Measurements from ENCODE around the gene USP26.
A peak's percentile ranks its signal among the peaks of the same experiment; 100 is the strongest.
"Not testable (repeated sequence)": the region's sequence is repeated elsewhere in the genome, so short reads cannot be mapped to it uniquely, and the experiment has no call there.

USP26 gene

GRCh38 chrX:133097031-133097430 lies at the start of gene USP26:
USP26 (minus strand) TSS chrX:133097109; CDS start chrX:133028220, 68,889 bp downstream.
- DNase-seq, result no peak

DNA sequence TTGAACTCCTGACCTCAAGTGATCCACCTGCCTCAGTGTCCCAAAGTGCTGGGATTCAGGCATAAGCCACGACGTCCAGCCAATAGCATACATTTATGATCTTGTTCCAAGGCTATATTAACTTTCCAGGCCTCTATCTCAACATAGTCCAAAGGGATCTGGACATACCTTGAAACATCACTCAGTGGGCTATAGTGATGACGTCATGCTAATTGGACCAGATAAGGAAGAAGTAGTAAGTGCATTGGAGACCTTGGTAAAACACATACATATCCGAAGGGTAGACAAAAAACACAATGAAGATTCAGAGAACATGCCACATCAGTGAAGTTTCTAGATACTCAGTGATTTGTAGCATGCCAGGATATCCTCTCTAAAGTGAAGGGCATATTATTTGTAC lies 37.4 kb upstream of the USP26 start:
- DNase-seq, result no peak

DNA sequence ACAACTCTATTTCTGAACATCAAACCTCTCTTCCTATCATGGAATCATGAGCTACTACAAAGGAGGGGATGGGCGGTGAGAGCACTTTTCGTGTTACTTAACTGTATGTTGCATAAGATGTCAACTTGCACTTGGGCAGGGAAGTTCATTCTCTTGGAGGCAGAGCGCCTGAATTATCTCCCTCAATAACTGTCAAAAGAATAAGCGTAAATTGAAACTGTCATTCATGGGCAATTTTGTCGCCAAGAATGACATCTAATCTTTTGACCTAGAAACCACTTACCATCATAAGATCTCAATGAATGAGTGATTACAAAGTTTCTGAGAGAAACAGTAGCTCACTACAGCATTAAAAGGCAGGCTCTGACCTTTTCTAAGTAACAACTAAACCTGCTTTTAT lies 23.5 kb upstream of the USP26 start:
- DNase-seq, result no peak

- DNase-seq, result no peak
Observed at GRCh38 chrX:133094098-133094731, 2.7 kb downstream of the USP26 start.

DNA sequence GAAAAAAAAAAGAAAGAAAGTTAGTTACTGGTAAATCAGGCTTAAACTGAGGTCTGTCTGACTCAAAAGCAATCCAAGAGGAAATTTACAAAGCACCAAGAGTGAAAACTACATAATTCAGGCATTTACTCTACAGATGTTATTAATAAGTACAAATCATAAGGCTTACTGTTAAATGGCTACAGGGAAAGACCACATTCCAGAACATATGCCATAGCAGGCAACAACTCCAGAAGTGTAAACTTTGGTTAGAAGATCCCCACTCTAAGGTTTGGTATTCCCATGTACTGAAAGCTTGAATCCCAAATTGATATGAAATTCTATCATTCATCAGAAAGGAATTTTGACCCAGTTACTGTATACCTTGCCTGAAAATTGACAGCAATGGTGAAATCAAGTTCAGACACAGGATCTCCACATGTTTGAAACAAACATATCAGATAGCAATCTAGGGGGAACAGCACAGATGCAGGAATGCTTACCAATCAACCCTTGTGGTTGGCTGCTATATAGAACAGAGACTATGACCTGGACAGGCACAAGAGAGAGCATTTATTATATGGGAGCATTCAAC lies 6.6 kb downstream of the USP26 start:
- DNase-seq, result no peak

DNA sequence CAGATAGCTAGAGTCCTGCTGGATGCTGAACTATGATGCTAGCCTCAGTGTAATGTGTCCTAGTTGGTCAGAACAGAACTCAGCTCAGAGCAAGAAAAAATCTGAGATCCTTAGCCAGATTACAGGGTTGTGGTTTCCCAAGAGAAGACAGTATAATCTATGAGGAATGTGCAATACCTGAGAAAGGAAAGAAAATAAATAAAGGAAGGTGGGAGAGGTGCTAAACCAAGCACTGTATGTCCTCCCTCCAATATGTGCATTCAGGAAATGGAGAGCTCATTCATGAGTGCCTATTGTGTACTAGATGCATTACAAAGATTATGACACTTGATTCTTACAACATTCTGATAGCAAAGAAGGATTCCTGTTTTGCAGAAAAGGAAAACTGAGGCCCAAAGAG lies 7.5 kb downstream of the USP26 start:
- no peak for DNase-seq

DNA sequence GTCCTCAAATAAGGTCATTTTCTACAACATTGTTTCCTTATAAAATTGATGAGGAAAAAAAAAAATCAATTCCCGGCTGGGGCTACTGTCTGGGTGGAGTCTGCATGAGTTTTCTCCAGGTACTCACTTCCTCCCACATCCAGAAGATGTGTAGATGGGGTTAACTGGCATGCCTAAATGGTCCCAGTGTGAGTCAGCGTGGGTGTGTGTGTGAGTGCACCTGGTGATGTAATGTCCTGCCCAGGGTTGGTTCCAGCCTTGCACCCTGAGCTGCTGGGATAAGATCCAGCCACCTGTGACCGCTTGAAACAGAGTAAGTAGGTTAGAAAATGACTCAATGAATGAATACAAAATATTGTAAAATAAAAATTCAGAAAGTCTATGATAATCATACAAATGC lies 11.1 kb downstream of the USP26 start:
- DNase-seq, result no peak

DNA sequence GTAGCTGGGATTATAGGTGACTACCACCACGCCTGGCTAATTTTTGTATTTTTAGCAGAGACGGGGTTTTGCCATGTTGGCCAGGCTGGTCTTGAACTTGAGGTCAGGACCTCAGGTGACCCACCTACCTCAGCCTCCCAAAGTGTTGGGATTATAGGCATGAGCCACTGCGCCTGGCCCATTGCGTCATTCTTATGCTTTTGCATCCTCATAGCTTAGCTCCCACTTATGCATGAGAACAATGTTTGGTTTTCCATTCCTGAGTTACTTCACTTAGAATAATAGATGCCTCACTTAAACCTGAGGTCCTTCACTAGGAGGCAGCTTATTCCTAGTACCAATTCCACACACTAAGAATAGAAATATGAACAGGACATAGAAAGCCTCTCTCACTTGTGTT lies 11.9 kb downstream of the USP26 start:
- DNase-seq, result not testable (repeated sequence)

DNA sequence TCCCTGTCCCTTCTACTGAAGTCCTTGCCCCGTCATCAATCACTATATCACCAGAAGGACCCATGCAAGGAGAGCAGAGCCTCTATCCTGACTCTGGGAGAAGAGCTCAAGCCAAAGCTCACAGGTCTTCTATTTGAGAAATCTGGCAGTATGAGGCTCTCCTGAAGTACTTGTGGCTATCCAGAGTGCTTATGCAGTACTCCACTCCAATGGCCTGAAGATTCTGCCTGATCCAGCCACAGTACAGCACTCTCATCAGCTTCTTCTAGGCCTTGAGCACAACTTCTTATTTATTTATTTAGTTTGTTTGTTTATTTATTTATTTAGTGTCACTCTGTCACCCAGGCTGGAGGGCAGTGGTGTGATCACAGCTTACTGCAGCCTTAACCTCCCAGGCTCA lies 13.0 kb downstream of the USP26 start:
- DNase-seq, result no peak

- DNase-seq, result no peak
Observed at GRCh38 chrX:133081990-133082389, 14.9 kb downstream of the USP26 start.

GRCh38 chrX:133077856-133078255 lies 19.1 kb downstream of the USP26 start:
- not testable (repeated sequence) for DNase-seq

DNA sequence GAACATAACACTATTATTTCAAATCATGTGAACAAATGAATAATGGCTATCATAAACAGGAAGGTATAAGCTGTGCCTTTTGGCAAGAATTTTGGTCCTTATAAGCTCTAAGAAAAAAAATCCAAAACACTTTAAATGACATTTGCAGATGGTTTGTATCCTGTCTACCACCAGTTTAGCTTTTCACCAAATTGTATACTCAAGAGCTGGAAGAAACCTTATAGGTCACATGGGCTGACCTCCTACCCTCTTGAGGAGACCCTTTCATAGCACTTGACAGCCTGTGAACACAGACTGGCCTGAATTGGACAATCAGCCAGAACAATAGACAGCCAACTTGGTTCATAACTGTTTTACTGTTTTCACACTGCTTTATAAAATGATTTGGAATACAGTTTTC lies 24.3 kb downstream of the USP26 start:
- no peak for DNase-seq

DNA sequence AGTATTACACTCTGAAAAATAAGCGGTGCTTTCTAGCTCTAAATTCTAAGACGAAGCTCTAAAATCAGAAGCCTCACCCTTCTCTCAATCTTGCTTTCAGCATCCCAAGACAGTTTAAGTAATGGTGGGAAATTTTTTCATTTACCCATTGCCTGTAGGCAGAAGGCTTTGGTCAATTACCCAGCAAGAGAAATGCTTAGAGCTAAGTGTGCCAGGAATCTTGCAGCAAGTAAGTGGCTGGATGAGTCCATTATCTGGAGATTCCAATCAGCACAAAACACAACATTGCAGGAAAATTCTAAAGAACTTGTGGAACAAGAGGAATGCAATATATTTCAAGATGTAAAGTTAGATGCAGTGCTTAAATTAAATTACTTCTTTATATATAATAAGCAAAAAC lies 28.4 kb downstream of the USP26 start:
- no peak for DNase-seq

GRCh38 chrX:133056341-133056740 lies 40.6 kb downstream of the USP26 start:
- DNase-seq, result no peak

DNA sequence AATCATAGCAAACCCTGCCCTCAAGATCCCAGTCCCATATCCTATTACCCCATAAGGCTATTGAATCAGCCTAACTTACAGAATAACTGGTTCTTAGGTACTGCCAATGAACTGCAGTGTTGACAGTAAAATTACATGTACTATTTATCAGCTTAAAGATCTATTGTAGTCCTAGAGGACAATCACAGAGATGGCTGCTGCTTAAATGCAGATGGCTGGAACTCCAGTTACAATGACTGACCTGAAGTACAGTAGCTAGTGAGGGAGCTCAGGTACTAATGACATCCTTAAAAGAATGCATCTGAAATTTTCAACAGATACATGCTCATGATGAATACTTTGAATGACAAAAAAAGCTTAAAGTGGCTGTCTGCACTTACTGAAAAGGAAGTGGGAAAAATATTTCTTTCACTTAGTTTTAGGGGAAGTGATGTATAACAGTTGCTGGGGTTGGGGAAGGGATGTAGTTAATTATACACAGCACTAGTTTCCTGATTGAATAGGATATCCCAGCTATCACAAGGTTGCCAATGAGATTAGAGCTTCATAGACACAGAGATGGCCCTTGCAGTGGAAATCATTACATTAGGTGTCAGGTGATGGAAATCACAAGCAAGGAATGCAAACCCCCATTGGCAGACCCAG lies 42.0 kb downstream of the USP26 start:
- DNase-seq, result no peak

DNA sequence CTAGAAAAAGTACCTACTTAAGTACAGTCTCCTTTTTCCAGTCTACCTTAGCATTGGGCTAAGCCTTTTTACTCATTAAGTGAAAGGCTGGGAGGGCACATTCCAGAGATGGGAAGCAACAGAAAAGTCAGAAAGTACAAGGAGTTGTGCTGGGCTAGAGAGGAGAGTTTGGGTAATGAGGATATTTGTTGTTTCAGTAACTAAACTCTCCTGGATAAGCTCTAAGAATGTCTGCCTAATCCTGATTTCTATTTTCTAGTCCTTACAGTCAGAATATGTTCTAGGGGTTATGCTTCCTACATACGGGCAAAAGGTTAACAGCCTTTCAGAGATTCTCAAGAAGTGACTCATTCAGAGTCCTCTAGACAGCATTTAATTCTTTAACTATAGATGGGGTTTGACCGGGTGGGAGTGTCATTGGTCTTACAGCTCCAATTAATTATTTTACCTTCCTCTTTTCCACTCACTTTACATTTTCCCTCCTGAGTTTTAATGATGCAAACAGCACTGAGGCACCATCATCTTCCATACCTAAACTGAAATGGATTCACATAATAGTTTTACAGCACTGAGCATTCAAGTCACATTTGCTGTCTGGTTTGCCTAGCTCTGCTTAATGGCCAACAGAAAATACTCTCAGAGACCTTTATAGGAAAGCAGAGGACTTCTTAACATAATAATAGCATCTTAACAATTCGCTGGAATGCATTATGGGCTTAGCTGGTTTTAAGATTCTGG lies 42.9 kb downstream of the USP26 start:
- no peak for DNase-seq

- no peak for DNase-seq
Observed at GRCh38 chrX:133048751-133049150, 48.2 kb downstream of the USP26 start.

- DNase-seq, result no peak
Observed at GRCh38 chrX:133046601-133047000, 50.3 kb downstream of the USP26 start.

DNA sequence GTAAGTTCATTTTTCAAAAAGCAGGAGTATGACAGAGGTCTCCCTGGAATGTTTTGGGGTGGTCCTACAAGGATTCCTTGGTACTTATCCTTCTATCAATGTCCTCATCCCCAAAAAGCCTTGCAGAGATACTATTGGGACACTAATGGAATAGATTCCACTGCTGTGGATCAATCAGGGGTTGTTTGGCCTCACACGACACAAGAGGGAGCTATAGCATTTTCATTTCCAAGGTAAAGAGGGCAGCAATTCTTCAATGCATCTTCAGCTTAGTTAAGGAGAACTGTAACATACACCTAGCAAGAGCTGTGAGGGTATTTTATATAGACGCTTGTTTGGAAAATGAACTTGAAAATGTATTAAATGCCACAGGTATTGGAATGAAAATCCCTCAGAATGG lies 50.9 kb downstream of the USP26 start:
- DNase-seq, result peak; percentile 14

GRCh38 chrX:133044145-133044786 lies 52.6 kb downstream of the USP26 start:
- not testable (repeated sequence) for DNase-seq

DNA sequence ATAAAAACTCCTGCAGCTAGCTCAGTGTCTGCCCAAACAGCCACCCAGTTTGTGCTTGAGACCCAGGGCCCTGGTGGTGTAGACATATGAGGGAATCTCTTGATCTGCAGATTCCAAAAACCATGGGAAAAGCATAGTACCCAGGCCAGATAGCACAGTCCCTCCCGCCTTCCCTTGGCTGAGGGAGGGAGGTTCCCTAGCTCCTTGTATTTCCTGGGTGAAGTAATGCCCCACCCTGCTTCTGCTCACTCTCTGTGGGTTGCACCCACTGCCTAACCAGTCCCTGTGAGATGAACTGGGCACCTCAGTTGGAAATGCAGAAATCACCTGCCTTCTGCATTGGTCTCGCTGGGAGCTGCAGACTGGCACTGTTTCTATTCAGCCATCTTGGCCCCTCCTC lies 54.6 kb downstream of the USP26 start:
- no peak for DNase-seq

DNA sequence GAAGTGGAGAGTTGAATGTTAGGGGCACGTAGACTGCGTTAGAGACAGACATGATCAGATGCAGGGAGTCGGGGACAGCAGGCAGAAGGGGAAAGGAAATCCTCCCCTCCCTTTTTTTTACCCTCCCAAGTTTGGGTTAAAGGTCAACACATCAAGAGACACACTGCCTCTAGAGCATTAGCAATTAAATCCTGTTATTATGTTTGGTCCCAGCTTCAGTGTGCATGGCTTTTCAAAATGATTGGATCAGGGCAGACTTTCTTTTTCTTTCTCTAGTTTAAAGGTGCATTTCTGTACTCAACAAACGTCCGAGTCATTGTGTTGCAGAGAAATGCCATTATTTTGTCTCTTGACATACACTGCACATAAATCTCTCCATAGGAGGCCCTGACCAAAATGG lies 63.9 kb downstream of the USP26 start:
- no peak for DNase-seq

DNA sequence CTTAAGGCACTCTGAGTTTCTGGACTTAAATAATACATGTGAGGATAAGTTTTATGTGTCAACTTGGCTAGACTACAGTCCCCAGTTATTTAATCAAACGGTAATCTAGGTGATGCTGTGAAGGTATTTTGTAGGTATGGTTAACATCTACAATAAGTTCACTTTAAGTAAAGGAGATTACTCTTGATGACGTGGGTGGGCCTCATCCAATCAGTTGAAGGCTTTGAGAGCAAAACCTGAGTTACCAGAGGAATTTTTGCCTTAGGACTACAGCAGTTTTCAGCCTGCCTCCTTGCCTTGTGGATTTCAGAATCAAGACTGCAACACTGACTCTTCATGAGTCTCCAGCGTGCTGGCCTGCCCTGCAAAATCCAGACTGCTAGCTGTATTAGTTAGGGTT lies 78.7 kb downstream of the USP26 start:
- no peak for DNase-seq
